Measurements from ENCODE around the gene PACSIN1. TPM values are rescaled to one million over a fixed set of nuclear protein-coding genes. Genes with fewer than 3 reads are reported as not detected.
A peak's percentile ranks its signal among the peaks of the same experiment; 100 is the strongest.

The PACSIN1 gene
- total and polyA plus RNA-seq, 8 donors: under 0.01 to 2.2 (median 0.49) TPM; not detected in 2

- DNase-seq: no peak
- H3K27ac ChIP-seq: no peak overlapping the region
- no peak overlapping the region for H3K4me3 ChIP-seq
- no peaks in the 10 kb centered on the region for H3K36me3 ChIP-seq
- H3K4me1 ChIP-seq: peaks cover 12 to 19% (median 14%) of the 10 kb centered on the region in 4 donors
- 76 to 89% (median 85%) methylated on average over 2 of the region's 2 CpGs for WGBS, 5 donors
- no peaks in the 10 kb centered on the region for H3K9me3 ChIP-seq
- intact Hi-C loops (cut with DNase I; ENCODE audit: low total_unique reads): no loop called here
- H3K27me3 ChIP-seq: peaks cover 0 to 39% (median 18%) of the 10 kb centered on the region in 3 donors
- TF ChIP-seq POLR2A (IDR thresholded peaks at IDR 0.05): no peak
- no peak for TF ChIP-seq CTCF (IDR thresholded peaks at IDR 0.05)
- TF ChIP-seq POLR2AphosphoS5 (IDR thresholded peaks at IDR 0.05): no peak
- no peak for TF ChIP-seq EP300 (IDR thresholded peaks at IDR 0.05)
These were observed 2.6 kb upstream of the PACSIN1 start for GRCh38 chr6:34463299-34463698.

GRCh38 chr6:34463849-34464248 is 2.0 kb upstream of the PACSIN1 start:
- intact Hi-C loops (cut with DNase I; ENCODE audit: low total_unique reads): no loop called here
- H3K27ac ChIP-seq: no peak overlapping the region
- WGBS, 5 donors: 66 to 75% (median 71%) methylated on average over 4 of the region's 4 CpGs
- peaks cover 12 to 19% (median 14%) of the 10 kb centered on the region in 4 donors for H3K4me1 ChIP-seq
- TF ChIP-seq POLR2A (IDR thresholded peaks at IDR 0.05) (no peak), CTCF (IDR thresholded peaks at IDR 0.05) (no peak), POLR2AphosphoS5 (IDR thresholded peaks at IDR 0.05) (no peak)
- no peak for DNase-seq
- no peaks in the 10 kb centered on the region for H3K36me3 ChIP-seq
- H3K9me3 ChIP-seq: no peaks in the 10 kb centered on the region
- no peak overlapping the region for H3K4me3 ChIP-seq
- peaks cover 0 to 39% (median 18%) of the 10 kb centered on the region in 3 donors for H3K27me3 ChIP-seq

DNA sequence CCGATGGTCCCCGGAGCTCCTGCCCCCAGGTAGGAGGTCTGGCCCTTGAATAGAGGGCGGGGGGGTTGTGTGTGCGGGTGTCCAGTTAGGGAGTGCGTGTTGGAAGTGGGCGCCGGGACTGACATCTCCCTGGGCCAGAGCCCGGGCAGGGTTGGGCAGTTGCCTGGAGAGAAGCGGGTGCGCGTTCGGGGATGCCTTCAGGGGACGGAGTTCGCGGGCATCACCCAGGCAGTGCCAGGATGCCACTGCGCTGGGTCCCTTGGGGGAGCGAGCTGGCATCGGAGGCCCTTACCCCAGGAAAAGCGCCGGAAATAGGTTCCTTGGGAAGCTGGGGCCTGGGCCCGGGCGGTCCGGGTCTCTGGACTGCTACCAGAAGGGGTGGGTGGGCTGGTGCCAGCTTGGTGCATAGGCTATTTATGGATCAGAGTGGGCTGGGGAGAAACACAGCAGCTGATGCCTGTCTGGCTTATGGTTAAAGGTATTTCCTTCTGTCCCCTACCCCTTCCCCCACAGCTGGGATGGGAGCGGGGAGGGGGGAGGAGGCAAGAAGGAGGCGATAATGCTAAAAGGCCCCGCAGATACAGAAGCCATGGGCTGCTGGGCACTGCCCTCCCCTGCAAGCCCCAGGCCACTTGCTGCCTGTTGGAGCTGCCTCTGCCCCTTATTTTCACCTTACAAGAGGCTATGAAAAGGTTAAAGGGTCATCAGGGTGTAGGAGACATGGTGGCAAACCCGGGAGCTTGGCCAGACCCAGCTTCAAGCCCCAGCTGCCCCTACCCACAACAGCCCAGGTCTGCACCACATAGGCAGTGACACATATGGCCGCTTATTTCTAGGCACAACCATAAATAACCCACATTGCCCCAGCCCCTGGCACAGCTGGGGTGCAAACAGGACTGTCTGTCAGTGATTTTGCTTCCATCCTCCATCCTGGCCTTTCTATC is 638 bp downstream of the PACSIN1 start:
- TF ChIP-seq POLR2AphosphoS5 (IDR thresholded peaks at IDR 0.05) (no peak), EP300 (IDR thresholded peaks at IDR 0.05) (no peak), POLR2A (IDR thresholded peaks at IDR 0.05) (no peak), CTCF (IDR thresholded peaks at IDR 0.05) (no peak)
- intact Hi-C loops (cut with DNase I; ENCODE audit: low total_unique reads): no loop called here
- no peaks in the 10 kb centered on the region for H3K36me3 ChIP-seq
- H3K27me3 ChIP-seq: peaks cover 0 to 39% (median 18%) of the 10 kb centered on the region in 3 donors
- no peak overlapping the region for H3K27ac ChIP-seq
- no peak for DNase-seq
- WGBS, 5 donors: 34 to 51% (median 41%) methylated on average over 24 to 28 of the region's 28 CpGs
- no peaks in the 10 kb centered on the region for H3K9me3 ChIP-seq
- peaks cover 12 to 16% (median 13%) of the 10 kb centered on the region in 4 donors for H3K4me1 ChIP-seq
- peak overlapping the region; percentile 43 to 59 (median 51) for H3K4me3 ChIP-seq

- DNase-seq: no peak
- no peaks in the 10 kb centered on the region for H3K36me3 ChIP-seq
- WGBS, 5 donors: 79 to 91% (median 84%) methylated on average over 4 of the region's 4 CpGs
- no peak overlapping the region for H3K27ac ChIP-seq
- H3K4me1 ChIP-seq: peaks cover 12 to 16% (median 13%) of the 10 kb centered on the region in 4 donors
- H3K9me3 ChIP-seq: no peaks in the 10 kb centered on the region
- peaks cover 0 to 37% (median 18%) of the 10 kb centered on the region in 3 donors for H3K27me3 ChIP-seq
- TF ChIP-seq EP300 (IDR thresholded peaks at IDR 0.05): no peak
- no peak for TF ChIP-seq POLR2AphosphoS5 (IDR thresholded peaks at IDR 0.05)
- no peak for TF ChIP-seq CTCF (IDR thresholded peaks at IDR 0.05)
- TF ChIP-seq POLR2A (IDR thresholded peaks at IDR 0.05): no peak
- intact Hi-C loops (cut with DNase I; ENCODE audit: low total_unique reads): no loop called here
- no peak overlapping the region for H3K4me3 ChIP-seq
These were observed 2.6 kb downstream of the PACSIN1 start for GRCh38 chr6:34468378-34468892.

Measured in stomach (tissue), 9 donors.